ENCODE data around the gene SLC39A12. TPM values are rescaled to one million over a fixed set of nuclear protein-coding genes. Genes with fewer than 3 reads are reported as not detected.
"Not testable (repeated sequence)": the region's sequence is repeated elsewhere in the genome, so short reads cannot be mapped to it uniquely, and the experiment has no call there.

The SLC39A12 gene
- total and polyA plus RNA-seq, 4 donors, result 0.27 to 0.32 TPM; not detected in 2

- Histone ChIP-seq H3K9me3 (ENCODE audit: control insufficient read depth, low read length) (no peaks in the 10 kb centered on the region), H3K27ac (ENCODE audit: low read depth in 1 of 2, low read length in 2 of 2) (no peak overlapping the region), H3K4me1 (ENCODE audit: control insufficient read depth in 1 of 2, insufficient read depth in 2 of 2, low read length in 2 of 2) (no peaks in the 10 kb centered on the region), H3K4me3 (ENCODE audit: low read length in 2 of 2) (no peak overlapping the region), H3K27me3 (ENCODE audit: control insufficient read depth in 1 of 2, insufficient read depth in 2 of 2, low read length in 1 of 2) (no peaks in the 10 kb centered on the region), H3K36me3 (ENCODE audit: control insufficient read depth in 1 of 2, insufficient read depth in 2 of 2, low read length in 1 of 2) (no peaks in the 10 kb centered on the region)
- 86 to 93% methylated on average over 5 of the region's 5 CpGs for WGBS, 2 donors
- no peak for ATAC-seq (ENCODE audit: low FRiP score)
- intact Hi-C loops (cut with DNase I), result loop anchor here (2.0 to 5.0 kb wide), 4 partner anchors 188 to 398 kb away; no protein-coding TSS in a partner anchor
- no peak for DNase-seq
These were observed 37.3 kb upstream of the SLC39A12 start for GRCh38 chr10:17914169-17915045.

DNA sequence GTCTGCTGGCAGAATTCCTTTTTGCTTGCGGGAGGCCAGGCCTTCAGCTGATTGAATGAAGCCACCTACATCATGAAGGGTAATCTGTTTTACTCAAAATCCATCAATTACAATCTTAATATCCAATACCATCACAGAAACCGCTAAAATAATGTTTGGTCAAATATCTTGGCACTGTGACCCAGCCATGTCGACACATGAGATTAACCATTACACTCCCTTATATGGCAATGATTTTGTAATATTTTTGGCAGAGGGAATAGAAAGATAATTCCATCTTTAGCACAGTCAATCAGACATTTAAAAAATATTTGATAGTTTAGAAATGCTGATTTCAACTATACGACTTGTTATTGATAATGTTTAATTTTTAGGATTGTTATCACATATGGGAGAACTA, 36.5 kb upstream of the SLC39A12 start:
- H3K4me1 ChIP-seq (ENCODE audit: control insufficient read depth in 1 of 2, insufficient read depth in 2 of 2, low read length in 2 of 2), result no peaks in the 10 kb centered on the region
- ATAC-seq (ENCODE audit: low FRiP score) (no peak), DNase-seq (no peak)
- H3K27ac ChIP-seq (ENCODE audit: low read depth in 1 of 2, low read length in 2 of 2), result no peak overlapping the region
- H3K36me3 ChIP-seq (ENCODE audit: control insufficient read depth in 1 of 2, insufficient read depth in 2 of 2, low read length in 1 of 2), result no peaks in the 10 kb centered on the region
- no peaks in the 10 kb centered on the region for H3K27me3 ChIP-seq (ENCODE audit: control insufficient read depth in 1 of 2, insufficient read depth in 2 of 2, low read length in 1 of 2)
- no peak overlapping the region for H3K4me3 ChIP-seq (ENCODE audit: low read length in 2 of 2)
- 36 to 38% methylated on average over 4 of the region's 4 CpGs for WGBS, 2 donors
- intact Hi-C loops (cut with DNase I), result loop anchor here in 1 of 2 donors (2.0 kb wide), 1 partner anchor 296 kb away; no protein-coding TSS in a partner anchor
- no peaks in the 10 kb centered on the region for H3K9me3 ChIP-seq (ENCODE audit: control insufficient read depth, low read length)

DNA sequence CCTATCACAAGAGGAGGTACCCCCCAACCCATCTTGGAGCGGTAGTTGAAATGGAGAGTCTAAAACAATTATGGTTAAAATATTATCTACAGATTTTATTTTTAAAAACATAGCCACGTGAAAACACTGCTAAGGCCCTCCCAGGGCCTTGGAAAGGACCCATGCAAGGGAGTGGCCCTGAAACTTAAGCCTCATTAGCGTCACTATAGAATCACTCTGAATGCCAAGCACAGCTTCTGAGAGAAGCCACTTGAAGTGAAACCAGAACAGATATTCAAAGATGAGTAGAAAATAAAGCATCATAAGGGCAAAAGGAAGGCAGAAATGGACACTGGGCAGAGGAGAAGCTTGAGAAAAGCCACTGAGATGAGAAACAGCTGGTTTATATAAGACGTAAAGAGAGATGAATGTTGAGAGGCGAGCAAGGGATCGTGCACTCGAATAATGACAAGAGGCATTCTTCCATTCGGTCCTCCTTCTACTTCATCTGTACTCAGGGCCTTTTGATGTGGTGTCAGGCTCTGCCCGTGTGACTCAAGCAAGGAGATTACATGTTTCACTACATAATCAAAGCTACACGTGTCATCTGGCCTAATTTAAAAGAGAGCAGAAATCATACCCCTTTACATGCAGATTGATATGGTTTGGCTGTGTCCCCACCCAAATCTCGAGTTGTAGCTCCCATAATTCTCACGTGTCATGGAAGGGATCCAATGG, 33.4 kb upstream of the SLC39A12 start:
- Histone ChIP-seq H3K27me3 (ENCODE audit: control insufficient read depth in 1 of 2, insufficient read depth in 2 of 2, low read length in 1 of 2) (no peaks in the 10 kb centered on the region), H3K36me3 (ENCODE audit: control insufficient read depth in 1 of 2, insufficient read depth in 2 of 2, low read length in 1 of 2) (no peaks in the 10 kb centered on the region), H3K4me3 (ENCODE audit: low read length in 2 of 2) (no peak overlapping the region), H3K4me1 (ENCODE audit: control insufficient read depth in 1 of 2, insufficient read depth in 2 of 2, low read length in 2 of 2) (no peaks in the 10 kb centered on the region), H3K27ac (ENCODE audit: low read depth in 1 of 2, low read length in 2 of 2) (no peak overlapping the region), H3K9me3 (ENCODE audit: control insufficient read depth, low read length) (no peaks in the 10 kb centered on the region)
- WGBS, 2 donors, result 90 to 92% methylated on average over 12 of the region's 12 CpGs
- DNase-seq (no peak), ATAC-seq (ENCODE audit: low FRiP score) (no peak)
- intact Hi-C loops (cut with DNase I), result no loop called here

DNA sequence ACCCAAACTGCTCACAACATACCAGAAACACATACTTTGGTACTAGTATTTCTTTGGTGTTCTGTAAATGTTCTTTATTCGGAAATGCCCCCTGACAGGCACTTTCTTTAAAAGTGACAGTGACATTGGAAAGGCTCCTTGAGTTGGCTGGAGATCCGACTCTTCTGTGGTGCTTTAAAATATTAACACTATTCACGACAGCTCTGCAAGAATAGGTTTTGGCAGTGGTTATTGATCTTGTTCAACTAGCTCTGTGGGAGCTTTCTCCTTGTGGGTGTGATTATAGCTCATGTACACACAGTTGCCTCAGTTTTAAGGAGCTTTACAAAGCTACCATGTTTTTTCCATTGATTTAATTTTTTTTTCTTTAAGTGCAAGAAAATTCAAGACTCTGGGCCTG, 30.3 kb upstream of the SLC39A12 start:
- H3K27me3 ChIP-seq (ENCODE audit: control insufficient read depth in 1 of 2, insufficient read depth in 2 of 2, low read length in 1 of 2), result no peaks in the 10 kb centered on the region
- ATAC-seq (ENCODE audit: low FRiP score), result no peak
- no peak overlapping the region for H3K27ac ChIP-seq (ENCODE audit: low read depth in 1 of 2, low read length in 2 of 2)
- intact Hi-C loops (cut with DNase I), result no loop called here
- H3K36me3 ChIP-seq (ENCODE audit: control insufficient read depth in 1 of 2, insufficient read depth in 2 of 2, low read length in 1 of 2), result no peaks in the 10 kb centered on the region
- no peak overlapping the region for H3K4me3 ChIP-seq (ENCODE audit: low read length in 2 of 2)
- 77 to 83% methylated on average over 3 of the region's 3 CpGs for WGBS, 2 donors
- DNase-seq, result no peak
- no peaks in the 10 kb centered on the region for H3K9me3 ChIP-seq (ENCODE audit: control insufficient read depth, low read length)
- H3K4me1 ChIP-seq (ENCODE audit: control insufficient read depth in 1 of 2, insufficient read depth in 2 of 2, low read length in 2 of 2), result no peaks in the 10 kb centered on the region

DNA sequence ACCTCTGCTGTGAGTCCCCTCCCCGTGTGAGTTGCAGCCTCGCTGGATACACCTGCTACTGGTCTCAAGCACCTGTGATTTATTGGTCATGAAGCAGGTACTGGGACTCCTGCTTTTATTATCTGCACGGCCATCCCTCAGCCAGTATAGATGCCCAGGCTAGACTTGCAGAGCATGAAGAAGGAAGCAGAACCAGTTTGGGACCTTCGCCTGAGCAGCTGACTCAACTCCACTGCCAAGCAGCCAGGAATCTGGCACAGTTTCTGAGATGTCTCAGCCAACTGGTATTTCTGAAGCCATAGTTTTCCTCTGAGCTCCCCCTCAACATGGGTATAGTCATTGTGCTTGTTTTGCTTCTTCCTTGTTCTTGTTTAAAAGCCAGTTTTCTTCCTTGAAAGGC, 28.0 kb upstream of the SLC39A12 start:
- DNase-seq (peak; percentile 72 to 80), ATAC-seq (ENCODE audit: low FRiP score) (peak; percentile 74)
- H3K9me3 ChIP-seq (ENCODE audit: control insufficient read depth, low read length), result no peaks in the 10 kb centered on the region
- 27 to 34% methylated on average over 4 of the region's 4 CpGs for WGBS, 2 donors
- intact Hi-C loops (cut with DNase I), result no loop called here
- H3K27me3 ChIP-seq (ENCODE audit: control insufficient read depth in 1 of 2, insufficient read depth in 2 of 2, low read length in 1 of 2), result no peaks in the 10 kb centered on the region
- peak overlapping the region in 1 of 2 donors; percentile 81 for H3K27ac ChIP-seq (ENCODE audit: low read depth in 1 of 2, low read length in 2 of 2)
- H3K4me1 ChIP-seq (ENCODE audit: control insufficient read depth in 1 of 2, insufficient read depth in 2 of 2, low read length in 2 of 2), result no peaks in the 10 kb centered on the region
- H3K36me3 ChIP-seq (ENCODE audit: control insufficient read depth in 1 of 2, insufficient read depth in 2 of 2, low read length in 1 of 2), result no peaks in the 10 kb centered on the region
- H3K4me3 ChIP-seq (ENCODE audit: low read length in 2 of 2), result no peak overlapping the region

- intact Hi-C loops (cut with DNase I), result no loop called here
- H3K27ac ChIP-seq (ENCODE audit: low read depth in 1 of 2, low read length in 2 of 2), result no peak overlapping the region
- H3K27me3 ChIP-seq (ENCODE audit: control insufficient read depth in 1 of 2, insufficient read depth in 2 of 2, low read length in 1 of 2), result no peaks in the 10 kb centered on the region
- H3K36me3 ChIP-seq (ENCODE audit: control insufficient read depth in 1 of 2, insufficient read depth in 2 of 2, low read length in 1 of 2), result no peaks in the 10 kb centered on the region
- no peak for ATAC-seq (ENCODE audit: low FRiP score)
- H3K4me1 ChIP-seq (ENCODE audit: control insufficient read depth in 1 of 2, insufficient read depth in 2 of 2, low read length in 2 of 2), result no peaks in the 10 kb centered on the region
- no peak for DNase-seq
- H3K9me3 ChIP-seq (ENCODE audit: control insufficient read depth, low read length), result no peaks in the 10 kb centered on the region
- no peak overlapping the region for H3K4me3 ChIP-seq (ENCODE audit: low read length in 2 of 2)
- WGBS, 2 donors, result 76 to 77% methylated on average over 3 of the region's 3 CpGs
These were observed 8.5 kb upstream of the SLC39A12 start for GRCh38 chr10:17943033-17943745.

DNA sequence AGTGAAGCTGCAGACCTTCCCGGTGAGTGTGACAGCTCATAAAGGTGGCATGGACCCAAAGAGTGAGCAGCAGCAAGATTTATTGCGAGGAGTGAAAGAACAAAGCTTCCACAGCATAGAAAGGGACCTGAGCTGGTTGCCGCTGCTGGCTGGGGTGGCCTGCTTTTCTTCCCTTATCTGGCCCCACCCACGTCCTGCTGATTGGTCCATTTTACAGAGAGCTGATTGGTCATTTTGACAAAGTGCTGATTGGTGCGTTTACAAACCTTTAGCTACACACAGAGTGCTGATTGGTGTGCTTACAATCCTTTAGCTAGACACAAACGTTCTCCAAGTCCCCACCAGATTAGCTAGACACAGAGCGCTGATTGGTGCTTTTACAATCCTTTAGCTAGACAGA, 1.4 kb upstream of the SLC39A12 start:
- intact Hi-C loops (cut with DNase I); H3K36me3 ChIP-seq (ENCODE audit: control insufficient read depth in 1 of 2, insufficient read depth in 2 of 2, low read length in 1 of 2); H3K27ac ChIP-seq (ENCODE audit: low read depth in 1 of 2, low read length in 2 of 2); H3K27me3 ChIP-seq (ENCODE audit: control insufficient read depth in 1 of 2, insufficient read depth in 2 of 2, low read length in 1 of 2); H3K4me3 ChIP-seq (ENCODE audit: low read length in 2 of 2); ATAC-seq (ENCODE audit: low FRiP score); DNase-seq; H3K4me1 ChIP-seq (ENCODE audit: control insufficient read depth in 1 of 2, insufficient read depth in 2 of 2, low read length in 2 of 2); H3K9me3 ChIP-seq (ENCODE audit: control insufficient read depth, low read length): not testable (repeated sequence)
- 77 to 78% methylated on average over 7 of the region's 7 CpGs for WGBS, 2 donors

DNA sequence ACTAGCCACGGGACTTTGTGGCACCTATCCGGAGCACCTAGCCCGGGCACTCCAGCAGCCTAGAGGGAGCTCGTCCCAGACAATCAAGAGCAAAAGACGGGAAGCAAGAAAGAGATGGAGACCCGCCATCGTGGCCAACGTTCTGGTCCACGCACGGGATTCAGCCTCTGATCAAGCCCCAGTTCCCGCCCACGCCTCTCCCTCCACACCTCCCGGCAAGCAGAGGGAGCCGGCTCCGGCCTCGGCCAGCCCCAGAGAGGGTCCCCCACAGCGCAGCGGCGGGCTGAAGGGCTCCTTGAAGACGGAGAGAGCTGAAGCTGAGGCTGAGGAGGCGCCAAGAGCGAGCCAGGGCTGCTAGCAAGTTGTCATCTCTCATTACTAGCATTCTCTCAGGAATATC, 992 bp upstream of the SLC39A12 start:
- Histone ChIP-seq H3K9me3 (ENCODE audit: control insufficient read depth, low read length) (no peaks in the 10 kb centered on the region), H3K4me3 (ENCODE audit: low read length in 2 of 2) (no peak overlapping the region), H3K27me3 (ENCODE audit: control insufficient read depth in 1 of 2, insufficient read depth in 2 of 2, low read length in 1 of 2) (no peaks in the 10 kb centered on the region), H3K36me3 (ENCODE audit: control insufficient read depth in 1 of 2, insufficient read depth in 2 of 2, low read length in 1 of 2) (no peaks in the 10 kb centered on the region), H3K4me1 (ENCODE audit: control insufficient read depth in 1 of 2, insufficient read depth in 2 of 2, low read length in 2 of 2) (no peaks in the 10 kb centered on the region), H3K27ac (ENCODE audit: low read depth in 1 of 2, low read length in 2 of 2) (no peak overlapping the region)
- DNase-seq (no peak), ATAC-seq (ENCODE audit: low FRiP score) (no peak)
- 92 to 93% methylated on average over 22 of the region's 22 CpGs for WGBS, 2 donors
- intact Hi-C loops (cut with DNase I), result no loop called here
